ENCODE measurements around the gene DYNC2H1.

The DYNC2H1 gene, protein sequence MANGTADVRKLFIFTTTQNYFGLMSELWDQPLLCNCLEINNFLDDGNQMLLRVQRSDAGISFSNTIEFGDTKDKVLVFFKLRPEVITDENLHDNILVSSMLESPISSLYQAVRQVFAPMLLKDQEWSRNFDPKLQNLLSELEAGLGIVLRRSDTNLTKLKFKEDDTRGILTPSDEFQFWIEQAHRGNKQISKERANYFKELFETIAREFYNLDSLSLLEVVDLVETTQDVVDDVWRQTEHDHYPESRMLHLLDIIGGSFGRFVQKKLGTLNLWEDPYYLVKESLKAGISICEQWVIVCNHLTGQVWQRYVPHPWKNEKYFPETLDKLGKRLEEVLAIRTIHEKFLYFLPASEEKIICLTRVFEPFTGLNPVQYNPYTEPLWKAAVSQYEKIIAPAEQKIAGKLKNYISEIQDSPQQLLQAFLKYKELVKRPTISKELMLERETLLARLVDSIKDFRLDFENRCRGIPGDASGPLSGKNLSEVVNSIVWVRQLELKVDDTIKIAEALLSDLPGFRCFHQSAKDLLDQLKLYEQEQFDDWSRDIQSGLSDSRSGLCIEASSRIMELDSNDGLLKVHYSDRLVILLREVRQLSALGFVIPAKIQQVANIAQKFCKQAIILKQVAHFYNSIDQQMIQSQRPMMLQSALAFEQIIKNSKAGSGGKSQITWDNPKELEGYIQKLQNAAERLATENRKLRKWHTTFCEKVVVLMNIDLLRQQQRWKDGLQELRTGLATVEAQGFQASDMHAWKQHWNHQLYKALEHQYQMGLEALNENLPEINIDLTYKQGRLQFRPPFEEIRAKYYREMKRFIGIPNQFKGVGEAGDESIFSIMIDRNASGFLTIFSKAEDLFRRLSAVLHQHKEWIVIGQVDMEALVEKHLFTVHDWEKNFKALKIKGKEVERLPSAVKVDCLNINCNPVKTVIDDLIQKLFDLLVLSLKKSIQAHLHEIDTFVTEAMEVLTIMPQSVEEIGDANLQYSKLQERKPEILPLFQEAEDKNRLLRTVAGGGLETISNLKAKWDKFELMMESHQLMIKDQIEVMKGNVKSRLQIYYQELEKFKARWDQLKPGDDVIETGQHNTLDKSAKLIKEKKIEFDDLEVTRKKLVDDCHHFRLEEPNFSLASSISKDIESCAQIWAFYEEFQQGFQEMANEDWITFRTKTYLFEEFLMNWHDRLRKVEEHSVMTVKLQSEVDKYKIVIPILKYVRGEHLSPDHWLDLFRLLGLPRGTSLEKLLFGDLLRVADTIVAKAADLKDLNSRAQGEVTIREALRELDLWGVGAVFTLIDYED (N-terminal part only)

GRCh38 chr11:103108933-103109817 lies at the start of gene DYNC2H1:
Gene DYNC2H1, plus strand, starts transcription at chr11:103109426. Its CDS starts 149 bp downstream, at chr11:103109575.
- in situ Hi-C loops (cut with HindIII; ENCODE audit: low sequenced_read_pairs): no loop called here

- in situ Hi-C loops (cut with HindIII; ENCODE audit: low sequenced_read_pairs): no loop called here
Measured at GRCh38 chr11:103061656-103062055, 47.6 kb upstream of the DYNC2H1 start.

- in situ Hi-C loops (cut with HindIII; ENCODE audit: low sequenced_read_pairs): no loop called here
Measured at GRCh38 chr11:103067118-103067517, 42.1 kb upstream of the DYNC2H1 start.

GRCh38 chr11:103069367-103069766 lies 39.9 kb upstream of the DYNC2H1 start:
- in situ Hi-C loops (cut with HindIII; ENCODE audit: low sequenced_read_pairs): no loop called here

DNA sequence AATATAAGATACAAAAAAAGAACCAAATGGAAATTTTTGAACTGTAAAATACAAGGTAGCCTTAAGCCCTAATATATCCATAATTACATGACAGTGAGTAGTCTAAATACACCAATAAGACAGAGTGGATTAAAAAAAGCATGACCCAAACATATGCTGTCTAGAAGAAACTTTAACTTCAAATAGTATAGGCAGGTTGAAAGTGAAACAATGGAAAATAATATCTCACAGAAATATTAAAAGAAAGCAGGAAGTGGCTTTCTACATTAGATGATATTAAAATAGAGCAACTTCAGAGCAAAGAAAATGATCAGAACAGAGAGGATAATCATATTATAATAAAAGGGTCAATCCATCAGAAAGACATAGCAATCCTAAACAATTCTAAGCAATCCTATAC lies 39.1 kb upstream of the DYNC2H1 start:
- in situ Hi-C loops (cut with HindIII; ENCODE audit: low sequenced_read_pairs): no loop called here

GRCh38 chr11:103071008-103071407 lies 38.2 kb upstream of the DYNC2H1 start:
- in situ Hi-C loops (cut with HindIII; ENCODE audit: low sequenced_read_pairs): no loop called here

GRCh38 chr11:103076361-103076760 lies 32.9 kb upstream of the DYNC2H1 start:
- in situ Hi-C loops (cut with HindIII; ENCODE audit: low sequenced_read_pairs): no loop called here

DNA sequence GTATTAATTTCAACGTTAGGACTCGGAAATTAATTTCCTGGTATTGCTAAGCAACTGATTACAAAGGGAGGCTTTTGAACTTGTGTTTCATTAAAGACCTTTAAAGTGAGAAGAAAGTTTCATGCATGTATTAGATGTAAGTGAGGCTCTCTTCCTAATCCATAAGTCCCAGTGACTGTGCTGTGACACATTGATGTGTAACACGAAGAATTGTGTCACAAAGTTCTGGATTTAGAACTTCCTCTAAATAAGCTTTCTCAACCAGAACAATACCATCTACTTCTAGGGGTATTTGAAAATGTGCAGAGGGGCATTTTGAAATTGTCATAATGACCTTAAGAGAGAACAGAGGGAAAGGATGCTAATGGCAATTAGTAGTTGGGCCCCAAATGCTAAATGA lies 31.7 kb upstream of the DYNC2H1 start:
- in situ Hi-C loops (cut with HindIII; ENCODE audit: low sequenced_read_pairs): no loop called here

DNA sequence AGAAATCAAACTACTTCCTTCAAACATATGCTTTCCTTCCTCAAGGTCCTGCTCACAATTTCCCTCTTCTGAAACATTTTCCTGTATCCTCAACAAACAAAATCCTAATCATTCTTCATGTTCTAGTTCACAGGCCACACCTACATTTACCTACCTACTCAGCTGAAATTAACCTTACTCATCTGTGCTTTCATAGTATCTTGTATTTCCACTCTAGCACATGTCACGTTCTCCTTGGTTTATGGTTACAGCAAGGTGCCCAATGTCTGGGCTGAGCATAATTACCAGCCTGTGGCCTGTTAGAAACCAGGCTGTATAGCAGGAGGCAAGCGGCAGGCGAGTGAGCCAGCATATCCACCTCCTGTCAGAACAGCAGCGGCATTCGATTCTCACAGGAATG lies 30.5 kb upstream of the DYNC2H1 start:
- in situ Hi-C loops (cut with HindIII; ENCODE audit: low sequenced_read_pairs): no loop called here

GRCh38 chr11:103079833-103080232 lies 29.4 kb upstream of the DYNC2H1 start:
- in situ Hi-C loops (cut with HindIII; ENCODE audit: low sequenced_read_pairs): no loop called here

GRCh38 chr11:103085758-103086365 lies 23.4 kb upstream of the DYNC2H1 start:
- in situ Hi-C loops (cut with HindIII; ENCODE audit: low sequenced_read_pairs): no loop called here

DNA sequence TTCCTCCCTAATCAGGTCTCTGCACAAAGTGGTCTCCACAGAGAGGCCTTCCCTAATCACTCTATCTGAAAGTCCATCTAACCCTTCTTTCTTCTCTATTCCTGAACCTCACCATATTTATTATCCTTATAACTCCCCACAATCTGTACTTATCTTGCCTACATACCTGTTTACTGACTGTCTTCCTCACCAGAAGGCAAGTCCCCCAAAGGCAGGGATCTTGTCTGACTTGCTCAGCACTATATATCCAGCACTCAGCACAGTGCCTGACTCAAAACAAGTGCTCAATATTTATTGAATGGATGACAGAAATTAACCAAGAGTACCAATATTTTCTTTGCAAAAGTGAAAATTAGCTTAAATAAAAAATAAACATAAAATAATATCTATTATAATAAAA lies 22.8 kb upstream of the DYNC2H1 start:
- in situ Hi-C loops (cut with HindIII; ENCODE audit: low sequenced_read_pairs): no loop called here

DNA sequence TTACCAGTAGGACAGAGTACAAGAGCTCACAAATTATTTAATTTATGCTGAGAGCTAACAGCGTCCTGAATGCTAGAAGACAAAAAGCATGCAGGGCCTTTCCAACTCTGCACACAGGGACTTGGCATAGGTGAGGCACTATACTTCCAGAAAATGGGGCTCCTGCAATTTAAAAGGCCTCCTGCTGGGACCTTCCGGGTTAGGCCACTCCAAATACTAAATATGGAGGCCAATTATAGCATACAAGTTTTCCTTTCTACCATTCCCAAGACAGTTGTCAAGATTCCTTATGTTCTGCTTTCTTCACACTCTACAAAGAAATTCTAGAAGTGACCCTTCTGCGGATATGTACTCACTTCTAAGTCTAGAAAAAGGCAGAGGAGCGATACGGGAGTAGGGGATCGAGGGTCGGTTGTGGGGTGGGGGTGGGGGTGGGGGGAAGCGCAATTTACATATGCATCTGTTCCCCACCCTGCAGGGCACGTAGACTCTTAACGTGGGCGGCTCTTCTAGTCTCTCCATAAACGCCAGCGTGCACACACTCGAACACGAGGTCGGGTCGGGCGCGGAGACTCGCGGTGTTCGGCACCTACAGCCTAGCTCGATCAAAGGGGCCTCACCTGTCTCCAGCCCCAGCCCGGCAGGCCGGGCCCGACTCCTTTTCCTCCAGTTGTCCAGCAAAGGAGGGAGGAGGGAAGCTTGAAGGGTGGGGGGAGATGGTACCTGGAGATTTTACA lies 18.0 kb upstream of the DYNC2H1 start:
- in situ Hi-C loops (cut with HindIII; ENCODE audit: low sequenced_read_pairs): no loop called here

DNA sequence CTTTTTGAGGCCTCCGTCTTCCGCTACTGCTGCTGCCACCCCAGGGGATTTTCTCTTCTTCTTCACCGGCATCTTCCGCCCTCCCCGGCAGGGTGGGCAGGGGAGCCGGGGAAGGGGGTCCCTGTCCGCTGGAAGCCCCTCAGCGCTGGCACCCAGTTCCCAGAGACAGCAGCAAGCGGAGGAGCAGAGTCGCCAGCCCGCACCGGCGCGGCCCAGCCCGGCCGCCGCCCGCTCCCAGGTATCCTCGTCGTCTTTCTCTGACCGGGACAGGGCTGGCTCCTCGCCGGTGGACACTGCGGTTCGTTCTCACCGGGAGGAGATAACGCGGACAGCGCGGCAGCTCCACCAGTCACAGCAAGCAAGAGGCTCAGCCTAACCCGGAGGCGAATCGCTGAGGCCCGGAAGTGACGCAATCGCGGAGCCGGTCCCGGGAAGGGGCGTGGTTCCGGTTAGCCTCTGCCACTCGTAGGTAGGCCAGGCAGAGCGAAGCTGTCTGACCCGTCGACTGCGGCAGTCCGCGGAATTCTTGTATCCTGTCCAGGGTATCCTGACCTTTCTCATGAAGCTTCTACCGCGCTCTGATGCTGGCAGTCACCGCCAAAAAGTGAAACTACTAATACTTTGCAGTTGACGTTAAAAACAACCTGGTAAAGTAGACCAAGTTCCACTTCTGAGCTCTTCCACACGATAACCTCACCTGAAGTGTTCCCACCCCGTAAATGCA lies 17.3 kb upstream of the DYNC2H1 start, which contains the start of gene DCUN1D5:
Gene DCUN1D5 (minus strand): TSS at position 360 of the 724 bp plus-strand sequence. CDS start 288 bp downstream, at position 72.
- in situ Hi-C loops (cut with HindIII; ENCODE audit: low sequenced_read_pairs): no loop called here

DNA sequence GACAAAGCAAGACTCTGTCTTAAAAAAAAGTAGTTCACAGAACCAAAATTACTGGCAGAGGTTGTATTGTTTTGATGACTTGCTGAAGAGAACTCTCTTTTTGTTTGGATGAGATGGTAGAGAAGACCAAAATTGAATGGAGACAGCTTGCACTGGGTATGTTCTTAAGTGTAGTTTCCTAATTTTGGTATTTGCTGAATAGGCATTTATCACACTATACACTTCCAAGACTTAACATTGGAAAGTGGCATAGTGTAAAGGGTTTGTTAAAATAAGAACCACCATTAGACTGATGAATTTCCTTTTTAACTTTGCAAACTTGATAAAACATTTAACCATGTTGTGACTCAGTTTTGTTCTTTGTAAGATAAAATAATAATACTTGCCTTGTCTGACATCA lies 11.9 kb upstream of the DYNC2H1 start:
- in situ Hi-C loops (cut with HindIII; ENCODE audit: low sequenced_read_pairs): no loop called here

DNA sequence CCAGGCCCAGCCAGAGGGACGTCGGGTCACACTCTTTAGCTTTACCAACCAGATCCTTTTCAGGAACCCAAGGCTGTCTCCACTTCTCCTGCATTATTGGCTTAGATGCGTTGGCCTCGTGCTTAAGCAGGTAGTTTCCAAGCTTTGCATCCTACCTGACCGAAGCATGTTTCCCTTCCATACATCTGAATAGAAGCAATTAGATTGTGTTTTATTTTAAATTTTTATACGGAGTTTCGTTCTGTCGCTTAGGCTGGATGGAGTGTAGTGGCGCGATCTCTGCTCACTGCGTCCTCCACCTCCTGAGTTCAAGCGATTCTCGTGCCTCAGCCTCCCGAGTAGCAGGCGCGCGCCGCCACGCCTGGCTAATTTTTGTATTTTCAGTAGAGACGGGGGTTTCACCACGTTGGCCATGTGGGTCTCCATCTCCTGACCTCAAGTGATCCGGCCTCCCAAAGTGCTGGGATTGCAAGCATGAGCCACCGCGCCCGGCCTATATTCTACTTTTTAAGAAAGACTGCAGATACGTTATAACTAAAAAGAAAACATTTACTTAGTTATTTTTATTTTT lies 677 bp downstream of the DYNC2H1 start:
- in situ Hi-C loops (cut with HindIII; ENCODE audit: low sequenced_read_pairs): no loop called here

- in situ Hi-C loops (cut with HindIII; ENCODE audit: low sequenced_read_pairs): no loop called here
Measured at GRCh38 chr11:103110391-103110790, 1.2 kb downstream of the DYNC2H1 start.

DNA sequence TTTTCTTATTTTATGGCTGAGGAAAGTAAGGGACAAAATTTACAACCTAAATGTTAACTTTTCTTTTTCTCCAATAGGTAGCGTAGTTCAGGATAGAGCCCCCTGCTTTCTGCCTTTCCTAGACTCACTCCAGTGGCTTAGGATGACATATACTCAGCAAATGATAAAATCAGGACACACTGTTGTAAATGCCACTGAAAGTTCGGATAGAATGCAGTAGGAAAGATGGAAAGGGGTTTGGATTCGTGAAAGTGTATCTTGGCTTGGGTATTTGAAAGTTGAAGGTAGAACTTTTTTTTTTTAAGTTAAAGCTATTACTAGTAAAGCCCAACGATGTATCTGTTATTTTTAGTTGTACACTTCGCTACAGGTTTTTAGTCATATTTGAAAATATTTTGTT lies 2.2 kb downstream of the DYNC2H1 start:
- in situ Hi-C loops (cut with HindIII; ENCODE audit: low sequenced_read_pairs): no loop called here
